Measurements from ENCODE around the gene ZNF467.

DNA sequence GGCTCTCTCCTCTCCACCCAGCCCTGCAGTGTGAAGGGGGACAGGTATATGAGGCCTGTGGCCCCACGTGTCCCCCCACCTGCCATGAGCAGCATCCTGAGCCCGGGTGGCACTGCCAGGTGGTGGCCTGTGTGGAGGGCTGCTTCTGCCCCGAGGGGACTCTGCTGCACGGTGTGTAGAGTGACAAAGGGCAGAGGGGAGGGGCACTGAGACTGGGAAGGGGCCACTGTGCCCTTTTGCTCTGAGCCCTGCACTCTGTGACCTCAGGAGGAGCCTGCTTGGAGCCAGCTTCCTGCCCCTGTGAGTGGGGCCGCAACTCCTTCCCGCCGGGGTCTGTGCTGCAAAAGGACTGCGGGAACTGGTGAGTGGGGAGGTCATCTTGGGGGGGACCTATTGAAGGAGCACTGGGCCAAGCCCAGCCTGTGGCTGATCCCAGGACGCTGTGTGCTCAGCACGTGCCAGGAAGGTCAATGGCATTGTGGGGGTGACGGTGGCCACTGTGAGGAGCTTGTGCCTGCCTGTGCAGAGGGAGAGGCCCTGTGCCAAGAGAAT is 15.0 kb upstream of the ZNF467 start:
- no peak for TF ChIP-seq POLR2A (IDR thresholded peaks at IDR 0.05; ENCODE audit: control extremely low read depth in 1 of 2, low read depth in 2 of 2, low read length in 2 of 2)
- TF ChIP-seq, protein P1, sequence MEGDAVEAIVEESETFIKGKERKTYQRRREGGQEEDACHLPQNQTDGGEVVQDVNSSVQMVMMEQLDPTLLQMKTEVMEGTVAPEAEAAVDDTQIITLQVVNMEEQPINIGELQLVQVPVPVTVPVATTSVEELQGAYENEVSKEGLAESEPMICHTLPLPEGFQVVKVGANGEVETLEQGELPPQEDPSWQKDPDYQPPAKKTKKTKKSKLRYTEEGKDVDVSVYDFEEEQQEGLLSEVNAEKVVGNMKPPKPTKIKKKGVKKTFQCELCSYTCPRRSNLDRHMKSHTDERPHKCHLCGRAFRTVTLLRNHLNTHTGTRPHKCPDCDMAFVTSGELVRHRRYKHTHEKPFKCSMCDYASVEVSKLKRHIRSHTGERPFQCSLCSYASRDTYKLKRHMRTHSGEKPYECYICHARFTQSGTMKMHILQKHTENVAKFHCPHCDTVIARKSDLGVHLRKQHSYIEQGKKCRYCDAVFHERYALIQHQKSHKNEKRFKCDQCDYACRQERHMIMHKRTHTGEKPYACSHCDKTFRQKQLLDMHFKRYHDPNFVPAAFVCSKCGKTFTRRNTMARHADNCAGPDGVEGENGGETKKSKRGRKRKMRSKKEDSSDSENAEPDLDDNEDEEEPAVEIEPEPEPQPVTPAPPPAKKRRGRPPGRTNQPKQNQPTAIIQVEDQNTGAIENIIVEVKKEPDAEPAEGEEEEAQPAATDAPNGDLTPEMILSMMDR (IDR thresholded peaks at IDR 0.05; ENCODE audit: control extremely low read depth in 1 of 3, insufficient read depth in 1 of 3, low read depth in 1 of 3, low read length in 3 of 3), result no peak

Data from H1 (cell line).